HG03103 (cell line): ENCODE results near the gene RDH5.

Source experiments
- ATAC-seq: cut with Tn5 transposase; IDR thresholded peaks from one replicate; pipeline ENCODE4 v1.9.1; 2021; ENCODE audit warnings: low read depth; ENCODE audit not compliant: unreplicated experiment

The RDH5 gene

DNA sequence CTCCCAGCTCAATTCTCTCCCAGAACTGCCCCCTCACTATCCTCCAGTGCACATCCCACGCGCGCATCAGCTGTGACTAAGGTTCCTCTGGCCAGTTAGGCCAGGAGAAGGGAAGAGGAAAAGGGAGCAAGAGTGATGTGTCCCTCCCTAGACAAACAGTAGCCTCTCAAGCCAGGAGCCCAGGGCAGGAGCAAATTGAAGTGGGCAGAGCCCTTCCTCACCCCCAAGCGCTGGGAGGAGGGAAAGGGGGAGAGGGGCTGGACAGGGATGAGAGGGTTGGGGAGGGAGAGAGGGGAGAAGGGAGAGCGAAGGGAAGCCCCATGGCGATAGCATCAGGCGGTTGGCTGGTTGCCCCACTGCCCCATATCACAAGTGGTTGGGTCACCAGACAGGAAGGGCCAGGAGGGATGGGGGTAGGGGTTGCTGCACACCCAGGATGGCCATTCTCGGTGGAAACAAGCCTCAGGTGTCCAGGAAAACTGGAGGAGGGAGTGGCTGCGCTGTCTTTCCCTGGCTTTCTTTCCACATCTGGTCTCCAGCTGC, 7.5 kb downstream of the RDH5 start:
- ATAC-seq: no peak

DNA sequence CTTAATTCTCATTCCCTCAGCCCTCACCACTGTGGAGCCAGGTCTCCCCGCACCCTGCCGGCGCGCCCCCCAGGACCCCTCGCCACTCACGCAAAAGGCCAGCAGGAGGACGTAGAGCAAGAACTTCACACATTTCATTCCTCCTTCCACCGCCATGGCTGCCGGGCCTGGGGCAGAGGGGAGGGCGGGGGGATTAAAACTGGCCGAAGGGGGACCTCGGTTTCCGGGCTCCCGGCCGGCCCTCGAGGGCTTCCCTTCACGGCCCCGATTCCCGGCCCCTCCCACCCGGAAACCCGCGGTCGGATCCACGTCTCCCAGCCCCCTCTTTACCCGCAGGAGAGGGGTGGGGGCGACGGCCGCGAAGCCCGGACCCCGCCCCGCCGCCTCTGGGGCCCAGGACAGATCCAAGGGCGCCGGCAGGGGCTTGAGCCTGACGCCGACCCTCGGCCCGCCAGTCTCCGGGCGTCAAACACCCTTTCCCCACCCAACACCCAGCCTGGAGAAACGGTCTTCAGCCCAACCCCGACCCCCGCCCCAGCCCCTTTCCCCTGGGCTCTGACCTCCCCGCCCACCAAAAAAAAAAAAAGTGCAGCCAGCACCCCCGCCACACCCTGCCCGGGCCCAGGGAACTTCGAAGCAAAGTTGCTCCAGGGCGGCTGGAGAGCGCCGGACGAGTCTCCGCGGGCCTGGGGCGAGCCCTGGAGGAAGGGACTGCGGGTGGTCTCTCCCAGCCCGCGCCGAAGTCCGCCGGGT, 8.2 kb downstream of the RDH5 start:
- peak; percentile 14 for ATAC-seq

DNA sequence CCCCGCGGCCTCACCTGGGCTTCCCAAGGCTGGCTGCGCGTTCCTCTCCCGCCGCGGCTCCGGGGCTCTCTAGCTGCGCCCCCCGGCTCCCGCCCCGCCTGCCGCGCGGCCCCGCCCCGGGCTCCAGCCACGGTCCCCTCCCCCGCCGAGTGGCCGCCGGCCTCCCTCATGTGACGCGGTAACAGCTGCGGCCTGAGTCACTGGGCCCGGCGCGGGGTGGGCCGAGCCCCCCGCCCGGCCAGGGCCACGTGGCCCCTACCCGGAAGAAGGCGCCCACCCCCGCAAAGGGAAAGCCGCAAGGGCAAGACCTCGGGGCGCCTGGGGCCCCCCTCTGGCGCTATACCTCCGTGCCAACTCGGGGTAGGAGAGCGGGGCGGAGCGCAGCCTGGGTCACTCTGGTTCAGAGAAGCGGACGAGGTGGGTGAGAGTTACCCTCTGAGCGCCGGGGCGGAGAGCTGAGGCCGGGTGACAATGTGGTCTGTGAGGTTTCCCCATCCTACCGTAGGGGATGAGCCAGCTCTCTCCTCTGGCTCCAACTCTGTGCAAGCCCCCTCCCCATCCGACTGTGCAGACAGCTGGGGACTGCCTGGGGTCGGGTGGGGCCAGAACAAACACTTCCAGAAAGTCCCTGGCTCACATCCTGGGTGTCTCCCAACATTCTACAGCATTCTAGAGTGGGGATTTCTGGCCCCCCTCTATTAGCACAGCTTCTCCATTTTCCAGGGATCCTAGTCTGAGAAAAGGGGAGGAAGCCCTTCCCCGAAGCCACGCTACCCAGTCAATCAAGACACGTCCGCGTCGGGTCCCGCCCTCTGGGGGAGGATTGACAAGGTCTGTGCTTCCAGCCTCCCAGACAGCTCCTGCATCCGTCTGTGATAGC, 9.0 kb downstream of the RDH5 start, which contains the start of gene CD63:
Gene CD63, minus strand, starts transcription at position 71 of the 880 bp plus-strand sequence. CDS start 668 bp downstream, outside the sequence.
- ATAC-seq: peak; percentile 48

DNA sequence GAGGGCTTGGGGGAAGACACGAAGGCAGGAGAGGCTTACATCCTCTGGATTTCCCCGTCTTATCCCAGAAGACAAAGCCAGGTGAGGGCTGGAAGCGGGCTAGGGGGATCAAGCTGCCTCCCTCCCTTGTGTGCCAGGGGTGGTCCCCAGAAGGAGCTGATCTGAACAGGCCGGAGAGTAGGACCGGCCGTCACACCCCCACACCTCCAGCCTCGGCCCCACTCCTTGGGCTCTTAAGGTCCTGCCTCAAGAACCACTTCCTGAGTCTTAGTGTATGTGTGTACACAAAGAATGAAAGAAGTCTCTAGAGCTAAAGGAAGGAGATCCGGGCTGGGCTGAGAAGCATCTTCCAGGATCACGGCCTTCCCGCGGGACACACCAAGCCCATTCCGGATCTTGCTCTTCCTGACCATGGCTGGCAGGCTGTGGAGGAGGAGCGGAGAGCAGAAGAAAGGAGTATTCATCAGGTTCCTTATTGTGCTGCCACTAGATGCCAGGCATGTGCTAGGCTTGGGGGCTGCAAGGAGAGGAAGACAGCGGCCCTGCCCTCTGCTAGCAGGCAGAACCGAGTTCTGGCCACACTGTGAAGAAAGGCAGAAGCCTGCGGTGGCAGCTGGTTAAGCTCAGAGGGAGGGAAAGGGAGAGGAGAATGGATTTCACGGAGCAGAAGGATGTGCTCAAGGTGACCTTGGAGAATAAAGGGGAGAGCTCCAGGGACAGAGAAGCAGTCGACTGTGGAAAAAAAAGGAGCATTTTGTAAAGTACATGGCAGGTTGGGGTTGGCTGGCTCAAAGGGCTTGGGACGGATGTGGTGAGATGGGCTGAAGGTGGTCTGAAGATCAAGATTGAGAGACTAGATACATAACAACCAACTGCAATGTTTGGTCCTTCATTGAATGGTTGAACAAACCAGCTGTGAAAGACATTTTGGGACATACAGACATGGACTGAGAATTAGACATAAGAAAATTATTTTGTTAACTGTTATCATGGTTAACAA, 9.9 kb downstream of the RDH5 start:
- ATAC-seq: peak; percentile 26

DNA sequence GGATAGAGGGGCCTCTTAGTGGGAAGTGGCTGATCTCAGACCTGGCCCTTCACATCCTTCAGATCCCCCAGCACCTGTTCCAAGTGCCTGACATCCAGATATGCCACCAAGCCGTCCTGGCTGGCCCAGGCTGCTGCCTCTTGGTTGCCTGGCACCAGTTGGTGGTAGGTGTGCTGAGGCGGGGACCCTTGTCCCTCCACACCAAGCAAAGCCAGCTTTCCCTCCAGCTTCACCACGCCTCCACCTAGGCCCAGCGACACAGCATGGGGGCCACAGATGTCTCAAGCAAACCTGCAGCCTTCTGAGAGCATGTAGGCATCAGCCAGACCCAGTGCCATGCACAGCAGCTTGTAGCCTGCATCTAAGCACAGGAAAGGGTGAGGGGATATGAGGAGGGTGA, 12.1 kb downstream of the RDH5 start:
- ATAC-seq: no peak

DNA sequence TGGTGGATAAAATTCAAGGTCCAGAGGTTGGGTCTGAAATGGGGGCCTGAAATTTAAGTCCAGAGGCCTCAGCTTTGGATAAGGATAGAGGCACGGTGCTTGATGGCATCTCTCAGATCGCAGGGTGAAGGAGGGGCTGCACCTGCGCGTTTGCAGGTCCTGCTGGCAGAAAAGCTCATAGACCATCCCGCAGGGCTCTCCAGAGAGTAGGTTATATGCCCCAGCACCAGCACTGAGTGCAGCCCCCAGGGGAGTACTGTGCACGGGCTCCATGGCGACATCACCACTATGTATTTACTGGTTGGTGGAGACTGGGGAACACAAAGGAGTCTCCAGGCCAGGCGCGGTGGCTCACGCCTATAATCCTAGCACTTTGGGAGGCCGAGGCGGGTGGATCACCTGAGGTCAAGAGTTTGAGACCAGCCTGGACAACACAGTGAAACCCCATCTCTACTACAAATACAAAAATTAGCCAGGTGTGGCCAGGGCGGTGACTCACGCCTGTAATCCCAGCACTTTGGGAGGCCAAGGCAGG, 12.9 kb downstream of the RDH5 start:
- ATAC-seq: no peak

DNA sequence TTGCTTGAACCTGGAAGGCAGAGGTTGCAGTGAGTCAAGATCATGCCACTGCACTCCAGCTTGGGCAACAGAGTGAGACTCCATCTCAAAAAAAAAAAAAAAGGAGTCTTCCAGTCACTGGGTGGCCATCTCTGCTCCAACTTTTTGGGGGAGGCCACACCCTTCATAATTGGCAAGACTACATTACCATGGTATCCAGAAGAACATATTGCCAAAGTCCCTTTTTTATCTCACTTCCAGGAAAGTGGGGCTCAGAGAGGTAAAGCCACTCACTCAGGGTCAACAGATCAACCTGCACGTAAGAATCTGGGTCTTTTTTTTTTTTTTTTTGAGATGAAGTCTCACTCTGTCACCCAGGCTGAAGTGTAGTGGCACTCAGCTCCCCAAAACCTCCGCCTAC, 13.7 kb downstream of the RDH5 start:
- ATAC-seq: no peak

DNA sequence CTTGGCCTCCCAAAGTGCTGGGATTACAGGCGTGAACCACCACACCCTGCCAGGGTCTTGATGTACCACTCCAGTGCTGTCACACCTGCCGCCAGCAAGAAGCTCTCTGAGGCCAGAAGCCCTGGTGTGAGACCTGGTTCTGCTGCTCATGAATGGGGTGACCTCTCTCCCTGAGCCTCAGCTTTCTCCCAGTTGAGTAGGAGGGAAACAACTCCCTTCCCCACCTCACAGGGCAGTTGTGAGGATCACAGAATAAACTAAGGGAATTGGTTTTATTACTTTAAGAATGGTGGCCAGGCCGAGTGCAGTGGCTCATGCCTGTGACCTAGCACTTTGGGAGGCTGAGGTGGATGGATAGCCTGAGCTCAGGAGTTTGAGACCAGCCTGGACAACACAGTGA, 14.4 kb downstream of the RDH5 start:
- ATAC-seq: no peak

DNA sequence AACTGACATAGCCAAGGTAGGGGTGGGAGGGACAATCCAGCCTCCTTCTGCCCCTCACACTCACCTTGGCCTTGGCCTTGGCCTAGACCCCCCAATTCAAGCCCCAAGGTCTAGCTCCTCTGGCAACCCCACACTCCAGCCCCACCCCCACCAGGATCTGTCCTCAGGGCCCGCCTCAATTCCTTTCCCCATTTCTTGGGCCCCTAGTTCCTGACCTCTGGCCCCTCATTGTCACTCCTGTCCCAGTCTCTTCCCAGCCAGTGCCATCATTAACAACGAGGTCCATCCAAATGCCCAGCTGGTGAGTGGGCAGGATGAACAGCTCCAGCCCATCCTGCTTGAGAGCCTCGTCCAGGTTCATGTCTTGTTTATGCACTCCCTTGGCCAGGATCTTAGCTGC, 15.9 kb downstream of the RDH5 start:
- ATAC-seq: no peak

DNA sequence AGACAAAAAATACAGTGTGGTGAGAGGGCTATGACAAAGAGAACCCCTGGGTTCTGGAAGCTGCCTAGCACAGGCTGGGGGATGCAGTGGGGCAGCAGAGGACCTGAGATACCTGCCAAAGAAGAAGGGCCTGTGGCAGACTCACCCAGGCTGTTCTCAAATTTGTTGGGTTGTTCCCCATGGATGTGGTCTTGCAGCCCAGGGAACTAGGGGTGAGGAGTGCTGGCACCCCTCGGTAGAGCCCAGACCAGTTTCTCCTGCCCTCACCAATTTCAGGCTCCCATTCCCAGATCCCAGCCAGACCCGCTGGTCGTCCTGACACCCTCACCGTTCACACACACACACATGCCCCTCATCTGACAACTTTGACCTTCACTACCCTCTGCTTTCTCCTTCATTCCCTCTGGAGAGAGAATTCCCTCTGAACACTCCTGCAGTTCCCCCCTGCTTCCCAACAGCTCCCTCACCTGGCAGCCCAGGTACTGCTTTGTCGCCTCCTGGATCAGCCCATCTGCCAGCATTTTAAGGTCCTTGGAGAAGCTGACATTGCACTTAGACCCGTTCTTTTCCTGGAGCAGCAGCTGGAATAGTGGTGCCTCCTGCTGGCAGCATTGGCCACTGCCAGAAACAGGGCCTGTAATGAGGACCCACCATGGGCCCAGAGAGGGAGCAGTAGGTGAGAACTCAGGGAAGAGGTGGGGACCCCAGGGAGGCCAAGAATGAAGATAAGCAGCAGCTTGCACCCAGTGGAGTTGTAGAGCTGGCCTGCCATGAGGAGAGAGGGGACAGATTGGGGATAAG, 16.8 kb downstream of the RDH5 start:
- no peak for ATAC-seq

DNA sequence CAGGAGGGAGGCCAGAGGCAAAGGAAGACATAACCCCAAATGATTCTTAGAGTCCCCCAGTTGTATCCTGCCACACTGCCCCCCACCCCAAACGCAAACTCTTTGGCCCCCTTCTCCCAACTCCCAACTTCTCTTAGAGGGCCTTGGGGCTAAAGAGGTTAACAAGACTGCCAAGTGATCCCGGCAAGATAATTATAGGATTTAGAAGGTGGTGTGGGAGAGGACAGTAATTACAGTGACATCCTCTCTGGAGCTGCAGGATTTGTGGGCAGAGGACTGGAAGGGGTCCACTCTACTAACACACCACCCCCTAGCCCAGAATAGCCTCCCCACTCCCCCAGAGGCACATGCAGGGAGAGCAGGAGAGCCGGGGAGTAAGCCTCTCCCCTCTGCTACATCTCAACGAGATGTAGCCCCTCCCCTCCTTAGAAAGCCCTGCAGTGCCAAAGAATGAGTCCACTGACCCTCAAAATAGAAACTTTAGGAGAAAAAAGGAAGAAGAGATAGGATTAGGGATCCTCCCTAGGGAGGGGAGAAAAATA, 17.5 kb downstream of the RDH5 start:
- ATAC-seq: peak; percentile 5

DNA sequence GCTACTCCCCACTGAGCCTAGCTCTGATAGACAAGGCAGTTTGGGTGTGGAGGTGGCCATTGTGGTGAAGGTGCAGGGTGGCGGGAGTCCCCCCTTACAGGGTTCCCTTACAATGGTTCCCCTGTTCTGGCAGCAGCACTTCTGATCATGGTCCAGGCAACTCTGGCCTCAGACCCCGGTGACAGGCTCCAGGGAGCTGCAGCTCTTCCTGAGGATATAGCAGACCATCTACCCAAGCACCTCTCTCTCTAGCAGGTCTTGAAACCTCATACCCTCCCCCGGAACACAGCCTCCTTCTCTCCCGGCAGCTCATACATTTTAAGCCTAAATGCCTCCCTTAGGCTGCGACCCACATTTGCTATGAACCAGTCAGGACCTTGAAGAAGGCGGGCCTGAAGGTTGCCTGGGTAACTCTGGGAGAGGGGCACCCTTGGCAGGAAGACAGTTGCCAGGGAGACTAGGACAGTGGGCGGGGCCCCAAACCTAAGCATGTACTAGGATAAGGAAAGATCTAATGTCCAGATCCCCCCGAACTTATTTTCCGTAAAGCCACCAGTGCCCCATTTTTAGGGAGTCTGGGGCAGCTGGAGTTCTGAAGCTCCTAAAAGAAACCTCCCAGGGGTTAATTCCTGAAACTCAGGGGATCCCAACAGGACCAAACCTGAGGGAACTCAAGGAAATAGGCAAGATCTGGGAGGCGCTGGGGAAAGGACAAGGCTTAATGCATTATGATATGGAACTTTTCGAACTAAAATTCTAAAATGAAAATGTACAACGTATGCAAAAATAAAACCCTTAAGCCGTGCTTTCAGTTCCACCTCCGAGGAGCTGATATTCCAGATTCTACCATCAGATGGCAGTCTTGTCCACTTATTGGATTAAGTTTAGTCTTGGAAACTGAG, 18.2 kb downstream of the RDH5 start:
- peak; percentile 76 for ATAC-seq

DNA sequence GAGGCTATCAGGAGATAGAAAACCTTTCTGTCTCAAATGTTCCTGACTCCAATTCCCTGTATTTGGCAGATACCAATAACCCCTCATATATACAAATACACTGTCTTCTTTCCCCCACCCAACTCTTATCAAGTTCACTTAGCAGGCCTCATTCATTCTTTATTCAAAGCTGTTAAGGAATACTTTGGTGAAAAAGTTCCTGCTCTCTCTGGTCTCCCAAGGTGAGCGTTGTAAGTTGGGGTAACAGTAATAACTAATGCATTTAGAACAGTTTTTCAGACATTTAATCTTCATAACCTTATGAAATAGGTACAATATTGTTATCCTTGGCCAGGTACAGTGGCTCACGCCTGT, 18.8 kb downstream of the RDH5 start:
- no peak for ATAC-seq

DNA sequence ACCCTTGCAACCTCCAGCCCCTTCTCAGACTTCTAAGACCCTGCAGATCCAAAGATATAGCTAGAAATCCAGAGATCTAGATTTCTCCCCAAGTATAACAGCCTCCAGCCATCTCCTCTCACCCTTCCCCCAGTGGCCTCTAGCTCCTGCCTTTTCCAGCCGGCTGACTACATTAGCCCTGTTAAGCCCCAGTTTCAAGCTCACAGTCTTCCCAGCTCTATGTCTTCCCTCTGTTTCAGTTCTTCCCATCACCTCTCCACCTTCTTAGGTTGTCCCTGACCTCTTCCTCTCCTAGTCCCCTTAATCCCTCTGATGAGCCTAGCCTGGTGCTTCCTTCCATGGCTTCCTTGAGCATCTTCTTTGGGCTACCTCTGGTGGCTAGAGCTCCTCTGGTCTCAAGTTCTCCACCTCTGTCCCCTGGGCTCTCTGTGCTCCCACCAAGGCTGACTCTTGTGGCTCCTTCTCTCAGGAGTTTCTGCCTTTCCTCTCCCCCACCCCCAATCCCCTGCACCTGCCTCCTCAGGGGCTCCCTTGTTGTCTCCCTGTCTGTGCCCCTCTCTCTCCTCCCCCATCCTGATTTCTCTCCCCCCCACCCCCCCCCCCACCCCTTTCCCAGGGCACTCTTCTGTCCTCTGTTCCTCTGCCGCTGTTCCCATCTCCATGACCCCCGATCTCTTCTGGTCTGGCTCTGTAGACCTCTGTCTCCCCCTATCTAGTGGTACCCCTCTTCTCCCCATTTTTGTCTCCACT, 21.9 kb downstream of the RDH5 start:
- ATAC-seq: no peak

DNA sequence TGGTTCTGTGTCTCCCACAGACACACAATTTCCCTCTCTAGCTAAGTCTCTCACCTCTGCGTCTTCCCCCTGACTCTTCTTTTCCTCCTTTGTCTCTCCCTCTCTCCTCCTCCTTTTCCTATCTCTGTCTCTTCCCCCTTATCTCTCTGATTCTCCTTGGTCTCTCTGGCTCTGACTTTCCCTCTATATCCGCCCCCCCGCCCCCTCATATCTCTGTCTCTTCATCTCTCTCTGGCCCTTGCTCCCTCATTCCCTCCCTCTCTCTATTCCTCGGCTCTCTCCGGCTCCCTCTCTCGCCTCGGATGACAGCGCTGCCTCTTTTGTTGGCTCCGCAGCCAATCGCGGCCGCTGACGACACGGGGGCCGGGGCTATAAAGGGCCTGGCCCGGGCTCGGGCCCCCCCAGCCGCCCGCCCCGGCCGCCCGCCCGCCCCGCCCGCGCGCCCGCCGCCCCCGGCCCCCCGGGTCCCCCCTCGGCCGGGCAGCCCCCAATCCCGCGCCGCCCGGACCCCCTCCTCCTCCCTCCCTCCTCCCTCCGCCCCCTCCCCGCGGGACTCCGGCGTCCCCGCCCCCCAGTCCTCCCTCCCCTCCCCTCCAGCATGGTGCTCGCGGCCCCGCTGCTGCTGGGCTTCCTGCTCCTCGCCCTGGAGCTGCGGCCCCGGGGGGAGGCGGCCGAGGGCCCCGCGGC, 22.7 kb downstream of the RDH5 start, which contains the start of gene GDF11:
Gene GDF11, plus strand, starts transcription at position 404 of the 687 bp plus-strand sequence. Its CDS starts 195 bp downstream, at position 599.
- ATAC-seq: peak; percentile 28
